Measurements from ENCODE around the gene ZNF22. TPM values are rescaled to one million over a fixed set of nuclear protein-coding genes. Genes with fewer than 3 reads are reported as not detected.
A peak's percentile ranks its signal among the peaks of the same experiment; 100 is the strongest.

The ZNF22 gene
- total RNA-seq, 1 donor from 2014 or later, result 20.6 TPM

- intact Hi-C loops (cut with DNase I), result no loop called here
- Histone ChIP-seq H3K36me3 (no peaks in the 10 kb centered on the region), H3K9me3 (no peaks in the 10 kb centered on the region), H3K4me3 (no peak overlapping the region), H3K27ac (peak overlapping the region; percentile 55), H3K4me1 (peaks cover 44% of the 10 kb centered on the region), H3K27me3 (no peaks in the 10 kb centered on the region)
- no peak for TF ChIP-seq POLR2A (IDR thresholded peaks at IDR 0.05)
- no peak for TF ChIP-seq CTCF (IDR thresholded peaks at IDR 0.05)
- no peak for TF ChIP-seq POLR2AphosphoS5 (IDR thresholded peaks at IDR 0.05; ENCODE audit: insufficient read depth in 1 of 2, low read depth in 1 of 2)
- peak in 1 of 2 donors; percentile 95 for DNase-seq (ENCODE audit: extremely low spot score in 2 of 2)
Measured at GRCh38 chr10:44955413-44956070, 45.2 kb upstream of the ZNF22 start.

GRCh38 chr10:44956226-44956625 is 44.5 kb upstream of the ZNF22 start:
- no peaks in the 10 kb centered on the region for H3K27me3 ChIP-seq

GRCh38 chr10:44956717-44957706 is 43.7 kb upstream of the ZNF22 start:
- H3K4me3 ChIP-seq, result no peak overlapping the region
- peak in 1 of 2 donors; percentile 65 for DNase-seq (ENCODE audit: extremely low spot score in 2 of 2)
- intact Hi-C loops (cut with DNase I), result no loop called here
- peaks cover 47% of the 10 kb centered on the region for H3K4me1 ChIP-seq
- TF ChIP-seq CTCF (IDR thresholded peaks at IDR 0.05) (no peak), POLR2AphosphoS5 (IDR thresholded peaks at IDR 0.05; ENCODE audit: insufficient read depth in 1 of 2, low read depth in 1 of 2) (no peak), POLR2A (IDR thresholded peaks at IDR 0.05) (no peak)
- no peaks in the 10 kb centered on the region for H3K9me3 ChIP-seq
- H3K36me3 ChIP-seq, result no peaks in the 10 kb centered on the region
- no peaks in the 10 kb centered on the region for H3K27me3 ChIP-seq
- H3K27ac ChIP-seq, result peak overlapping the region; percentile 55

More at GRCh38 chr10:44956226-44956625, 44.5 kb upstream of the ZNF22 start:
- peak in 1 of 2 donors; percentile 74 for DNase-seq (ENCODE audit: extremely low spot score in 2 of 2)
- Histone ChIP-seq H3K36me3 (no peaks in the 10 kb centered on the region), H3K27ac (peak overlapping the region; percentile 55), H3K4me3 (no peak overlapping the region), H3K9me3 (no peaks in the 10 kb centered on the region), H3K4me1 (peaks cover 47% of the 10 kb centered on the region)
- TF ChIP-seq CTCF (IDR thresholded peaks at IDR 0.05) (no peak), POLR2AphosphoS5 (IDR thresholded peaks at IDR 0.05; ENCODE audit: insufficient read depth in 1 of 2, low read depth in 1 of 2) (no peak), POLR2A (IDR thresholded peaks at IDR 0.05) (no peak)
- intact Hi-C loops (cut with DNase I), result no loop called here

GRCh38 chr10:44958196-44958897 is 42.4 kb upstream of the ZNF22 start:
- Histone ChIP-seq H3K4me3 (peak overlapping the region; percentile 63 to 75), H3K9me3 (no peaks in the 10 kb centered on the region), H3K4me1 (peaks cover 44% of the 10 kb centered on the region), H3K36me3 (no peaks in the 10 kb centered on the region), H3K27ac (peak overlapping the region; percentile 83), H3K27me3 (no peaks in the 10 kb centered on the region)
- TF ChIP-seq POLR2A (IDR thresholded peaks at IDR 0.05), result no peak
- peak in 1 of 2 donors; percentile 82 for DNase-seq (ENCODE audit: extremely low spot score in 2 of 2)
- intact Hi-C loops (cut with DNase I), result no loop called here

- Histone ChIP-seq H3K27ac (peak overlapping the region; percentile 83), H3K36me3 (no peaks in the 10 kb centered on the region), H3K27me3 (no peaks in the 10 kb centered on the region), H3K4me1 (peaks cover 50% of the 10 kb centered on the region), H3K4me3 (peak overlapping the region; percentile 63 to 75), H3K9me3 (no peaks in the 10 kb centered on the region)
- DNase-seq (ENCODE audit: extremely low spot score in 2 of 2), result no peak
- TF ChIP-seq POLR2AphosphoS5 (IDR thresholded peaks at IDR 0.05; ENCODE audit: insufficient read depth in 1 of 2, low read depth in 1 of 2), result no peak
- no peak for TF ChIP-seq CTCF (IDR thresholded peaks at IDR 0.05)
- no peak for TF ChIP-seq POLR2A (IDR thresholded peaks at IDR 0.05)
- intact Hi-C loops (cut with DNase I), result no loop called here
Measured at GRCh38 chr10:44958898-44959246, 41.9 kb upstream of the ZNF22 start.

All from vagina (tissue), 2 donors.